ENCODE data around the gene SLC25A43.

GRCh38 chrX:119503484-119503861 lies 104.3 kb downstream of the SLC25A43 start:
- no peak for TF ChIP-seq CTCF (conservative IDR thresholded peaks at IDR 0.05; ENCODE audit: low read length)
- no peak for TF ChIP-seq EZH2phosphoT487 (IDR thresholded peaks at IDR 0.05; ENCODE audit: borderline replicate concordance)
